ENCODE measurements around the gene PIK3CA.
"Not testable (repeated sequence)": the region's sequence is repeated elsewhere in the genome, so short reads cannot be mapped to it uniquely, and the experiment has no call there.

The PIK3CA gene

DNA sequence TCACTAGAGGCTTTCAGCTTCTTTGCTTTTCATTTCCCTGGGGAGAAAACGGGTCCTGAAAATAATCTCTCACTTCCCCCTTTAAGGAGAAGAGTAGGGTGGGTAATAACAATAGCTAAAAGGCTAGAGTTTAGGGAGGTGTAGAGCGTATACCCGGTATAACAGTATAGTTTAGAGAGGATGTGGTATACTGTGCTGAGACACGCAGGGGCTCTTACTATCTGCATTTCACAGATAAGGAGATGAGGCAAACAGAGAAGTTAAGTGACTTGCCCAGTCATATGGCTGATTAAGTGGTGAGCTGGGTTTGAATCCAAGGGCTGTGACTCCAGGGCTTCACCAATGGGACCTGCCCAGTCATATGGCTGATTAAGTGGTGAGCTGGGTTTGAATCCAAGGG is 117.7 kb downstream of the PIK3CA start:
- DNase-seq: no peak

DNA sequence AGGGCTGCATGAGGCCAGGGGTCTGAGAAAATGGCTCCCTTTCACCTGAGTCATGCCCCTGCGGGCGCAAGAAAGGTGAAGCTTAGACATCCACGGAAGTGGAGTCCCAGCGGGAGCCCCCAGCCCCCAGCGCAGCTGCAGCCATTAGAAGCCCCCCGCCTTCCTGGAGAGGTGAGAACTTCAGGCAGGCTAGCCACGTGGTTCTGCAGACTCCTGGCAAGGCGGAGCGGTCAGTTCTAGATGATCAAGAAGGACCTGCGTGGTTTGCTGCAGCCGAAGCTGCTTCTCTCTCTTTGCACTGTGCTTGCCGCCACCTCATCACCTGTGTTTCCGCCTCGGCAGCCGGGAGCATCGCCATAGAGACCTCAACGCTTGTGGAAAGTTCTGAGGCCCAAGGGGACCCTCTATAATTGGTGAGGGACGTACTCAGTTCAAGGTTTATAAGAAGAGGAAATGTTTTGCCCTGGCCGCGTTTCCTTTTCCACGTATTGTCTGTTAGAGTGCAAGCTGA is 118.6 kb downstream of the PIK3CA start:
- no peak for DNase-seq

DNA sequence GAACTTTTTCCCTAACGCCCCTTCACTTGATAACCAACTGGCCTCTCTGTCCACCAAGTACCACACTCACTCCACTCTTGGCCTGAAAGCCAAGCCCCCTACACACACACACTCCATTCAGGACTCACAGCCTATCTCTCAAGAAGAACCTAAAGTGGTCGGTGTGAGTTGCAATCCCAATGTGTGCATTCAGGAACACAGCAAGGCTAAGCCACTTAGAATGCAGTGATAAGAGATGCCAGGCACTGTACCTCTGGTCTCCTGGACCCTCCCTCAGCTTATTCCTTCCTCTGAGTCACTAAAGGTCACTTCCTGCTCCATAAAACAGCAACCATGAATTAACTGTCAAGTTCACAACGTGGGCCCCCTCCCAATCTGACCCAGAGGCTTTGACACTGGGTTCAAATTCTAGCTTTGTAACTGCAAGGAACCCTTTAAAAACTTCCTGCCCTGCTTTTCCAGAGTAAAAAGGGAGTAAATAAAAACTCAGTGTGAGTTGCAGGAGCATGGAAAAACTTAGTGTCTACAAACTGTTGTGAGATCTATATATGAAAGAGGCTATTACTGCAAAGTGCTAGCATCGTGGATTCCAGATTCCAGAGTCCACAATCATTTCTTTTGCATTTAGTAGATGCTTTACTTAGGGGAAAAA is 120.4 kb downstream of the PIK3CA start:
- DNase-seq: no peak

DNA sequence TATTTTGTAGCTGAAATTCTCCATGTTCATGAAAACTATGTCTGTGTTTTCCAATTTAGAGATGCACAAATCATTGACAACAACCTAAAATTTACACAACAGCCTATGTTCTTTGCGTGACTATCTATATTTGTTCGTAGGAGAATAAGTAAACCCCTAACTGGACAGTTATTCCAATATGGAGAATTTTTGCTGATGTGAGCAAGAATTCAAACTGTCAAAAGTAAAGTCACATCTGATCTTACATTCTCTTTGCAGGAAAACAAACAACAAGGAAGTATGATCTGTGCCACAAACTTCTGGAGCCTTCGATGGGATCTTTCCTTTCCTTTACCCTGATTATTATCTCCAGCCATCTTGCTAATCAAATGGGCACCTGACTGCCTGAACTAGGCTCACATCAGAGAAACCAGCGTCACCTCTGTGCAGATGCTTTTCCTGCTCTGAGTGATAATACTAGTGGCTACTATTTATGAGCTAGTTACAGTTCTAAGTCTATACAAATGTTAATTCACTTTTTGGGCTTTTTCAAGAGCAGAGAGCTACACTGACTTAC is 121.1 kb downstream of the PIK3CA start:
- no peak for DNase-seq

DNA sequence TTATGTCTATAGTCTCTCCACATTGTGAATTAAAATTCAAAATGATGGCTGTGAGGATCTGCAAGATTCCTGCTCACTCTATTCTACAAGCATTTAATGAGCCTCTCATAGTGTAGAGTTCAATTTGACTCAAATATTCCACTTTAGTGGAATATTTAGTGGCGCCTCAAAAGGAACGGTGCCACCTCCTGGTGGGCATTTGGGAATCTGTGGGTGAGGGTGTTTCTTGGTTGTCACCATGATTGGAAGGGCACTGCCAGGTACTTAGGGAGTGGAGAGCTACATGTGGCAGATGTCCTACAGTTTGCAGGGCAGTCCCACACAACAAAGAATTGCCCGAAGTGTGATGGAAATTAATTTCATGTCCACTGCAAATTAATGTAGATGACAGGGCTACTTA is 124.2 kb downstream of the PIK3CA start:
- DNase-seq: no peak

DNA sequence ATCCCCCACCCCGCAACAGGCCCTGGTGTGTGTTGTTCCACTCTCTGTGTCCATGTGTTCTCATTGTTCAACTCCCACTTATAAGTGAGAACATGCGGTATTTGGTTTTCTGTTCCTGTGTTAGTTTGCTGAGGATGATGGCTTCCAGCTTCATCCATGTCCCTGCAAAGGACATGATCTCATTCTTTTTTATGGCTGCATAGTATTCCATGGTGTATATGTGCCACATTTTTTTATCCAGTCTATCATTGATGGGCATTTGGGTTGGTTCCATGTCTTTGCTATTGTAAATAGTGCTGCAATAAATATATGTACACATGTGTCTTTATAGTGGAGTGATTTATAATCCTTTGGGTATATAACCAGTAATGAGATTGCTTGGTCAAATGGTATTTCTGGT is 126.3 kb downstream of the PIK3CA start:
- not testable (repeated sequence) for DNase-seq

DNA sequence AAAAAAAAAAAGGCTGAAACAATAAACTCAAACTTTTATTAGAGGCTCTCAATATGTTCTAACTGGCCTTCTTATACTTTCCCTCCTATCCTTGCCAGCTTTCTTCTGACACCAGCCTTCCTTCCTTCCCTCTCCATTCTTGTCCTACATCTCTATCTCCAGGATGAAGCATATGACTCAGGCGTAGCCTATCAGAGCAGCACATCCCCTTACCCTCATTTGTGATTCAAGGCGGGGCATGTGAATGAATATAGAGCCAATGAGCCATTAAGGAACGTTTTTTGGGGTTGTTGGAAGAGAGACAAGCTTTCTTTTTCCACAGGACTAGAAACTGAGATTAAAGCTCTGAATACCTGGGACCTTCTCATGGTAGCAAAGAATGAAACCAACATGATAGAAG is 127.8 kb downstream of the PIK3CA start:
- no peak for DNase-seq

DNA sequence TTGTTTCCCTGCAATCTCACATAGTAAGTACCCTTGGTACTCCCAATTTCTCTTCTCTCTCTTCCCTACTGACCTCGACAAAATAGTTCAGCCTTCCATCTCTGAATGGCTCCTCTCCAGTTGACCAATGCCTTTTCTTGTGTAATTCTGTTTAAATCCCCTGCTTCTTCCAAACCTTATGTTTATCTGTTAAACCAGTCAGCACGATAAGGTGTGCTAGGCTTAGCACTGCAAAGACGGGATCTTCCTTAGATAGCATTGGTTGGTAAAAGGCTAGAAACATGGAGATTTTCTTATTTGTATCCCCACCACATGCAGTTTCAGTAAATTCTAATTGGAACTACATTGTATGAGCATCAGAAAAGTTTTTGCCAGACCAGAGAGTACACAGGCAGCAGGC is 128.6 kb downstream of the PIK3CA start:
- DNase-seq: no peak

DNA sequence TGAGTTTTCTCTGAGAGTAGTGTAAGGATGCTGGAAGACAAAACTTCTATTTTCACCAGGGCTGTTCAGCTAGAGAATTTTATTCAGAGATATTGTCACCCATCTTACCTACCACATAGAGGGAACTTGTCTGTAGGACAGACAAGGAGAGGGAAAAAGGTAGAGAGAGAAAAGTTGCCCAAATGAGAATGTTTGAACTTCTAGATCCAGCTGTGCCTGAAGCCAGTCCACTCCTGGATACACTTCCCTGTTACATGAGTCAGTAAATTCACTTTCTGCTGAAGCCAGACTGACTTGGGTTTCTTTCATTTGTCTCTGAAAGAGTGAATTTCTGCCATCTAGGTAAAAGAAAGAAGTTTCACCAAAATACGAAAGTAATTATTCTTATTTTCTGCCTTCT is 130.0 kb downstream of the PIK3CA start:
- no peak for DNase-seq

DNA sequence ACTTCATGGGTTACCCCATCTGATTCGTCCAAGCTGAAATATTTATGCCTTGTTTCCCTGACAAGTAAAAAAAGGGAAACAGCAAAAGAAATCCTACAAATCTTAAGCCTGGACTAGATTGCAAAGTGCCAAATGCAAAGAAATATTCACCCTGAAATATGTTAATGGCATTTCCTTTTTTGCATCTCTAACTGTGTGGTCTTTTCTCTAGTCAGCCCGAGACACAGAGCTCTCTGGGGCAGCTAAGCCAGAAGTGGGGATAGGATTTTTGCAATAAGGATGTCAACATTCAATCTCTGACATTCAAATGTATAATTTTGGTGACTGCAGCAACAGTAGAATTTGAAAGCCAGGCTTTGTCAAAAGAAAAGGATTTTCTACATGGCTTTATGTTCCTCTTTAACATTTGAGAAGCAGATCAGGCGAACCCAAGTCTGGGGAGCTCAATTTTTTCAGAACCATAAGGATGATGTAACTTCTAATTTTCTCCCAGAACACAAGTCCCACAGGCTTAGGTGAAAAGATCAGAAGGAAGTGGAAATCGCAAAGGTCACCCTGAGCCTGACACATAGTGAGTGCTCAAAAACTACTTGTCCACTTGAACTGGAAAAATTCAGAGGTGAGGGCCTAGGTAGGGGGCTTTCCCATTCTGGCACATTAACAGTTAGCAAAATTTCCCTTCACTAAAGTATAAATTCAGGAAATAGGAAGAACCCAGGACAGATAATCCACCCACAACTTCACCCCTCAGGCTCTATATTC is 131.0 kb downstream of the PIK3CA start:
- DNase-seq: no peak

DNA sequence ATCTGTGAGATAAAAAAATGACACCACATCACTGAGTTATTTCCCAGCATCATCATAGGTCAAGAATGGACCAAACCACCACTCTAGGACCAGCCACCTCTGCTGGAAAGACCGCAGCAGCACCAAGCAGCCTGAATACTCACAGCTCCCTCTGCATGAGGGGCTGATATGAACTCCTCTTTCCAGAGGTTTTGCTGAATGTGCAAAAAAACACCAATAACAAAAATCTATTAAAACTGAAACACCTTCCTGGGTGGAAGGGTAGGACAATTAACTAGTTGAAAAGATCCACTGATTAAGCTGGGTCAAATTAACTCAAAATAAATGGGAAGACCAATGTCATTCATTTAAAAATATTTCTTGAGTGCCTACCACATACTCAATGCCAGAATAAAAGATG is 131.7 kb downstream of the PIK3CA start:
- DNase-seq: no peak

DNA sequence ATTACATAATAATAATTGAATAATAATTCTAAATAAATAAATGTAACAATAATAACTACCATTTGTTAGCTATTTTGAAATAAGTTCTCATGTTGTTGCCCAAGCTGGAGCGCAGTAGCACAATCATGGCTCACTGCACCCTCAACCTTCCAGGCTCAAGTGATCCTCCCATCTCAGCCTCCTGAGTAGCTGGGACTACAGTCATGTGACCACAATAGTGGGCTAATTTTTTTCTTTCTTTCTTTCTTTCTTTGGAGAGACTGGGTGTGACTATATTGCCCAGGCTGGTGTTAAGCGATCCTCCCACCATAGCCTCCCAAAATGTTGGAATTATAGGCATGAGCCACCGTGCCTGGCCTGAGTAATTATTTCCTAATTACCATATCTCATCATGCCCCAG is 133.7 kb downstream of the PIK3CA start:
- no peak for DNase-seq

DNA sequence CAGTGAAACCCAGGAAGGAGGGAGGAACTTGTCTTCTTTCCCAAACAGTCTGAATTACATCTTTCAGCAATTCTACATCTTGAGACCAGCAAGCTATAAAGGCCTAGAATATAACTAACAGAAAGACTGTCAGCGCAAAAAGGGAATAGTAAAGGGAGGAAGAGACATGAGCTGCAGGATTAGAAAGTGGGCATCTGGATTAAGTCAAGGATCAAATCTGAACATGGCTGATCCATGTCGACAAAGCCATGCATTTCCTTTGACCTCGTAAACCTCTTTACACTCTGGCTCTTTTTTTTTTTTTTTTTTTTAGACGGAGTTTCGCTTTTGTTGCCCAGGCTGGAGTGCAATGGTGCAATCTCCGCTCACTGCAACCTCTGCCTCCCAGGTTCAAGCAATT is 138.2 kb downstream of the PIK3CA start:
- no peak for DNase-seq

DNA sequence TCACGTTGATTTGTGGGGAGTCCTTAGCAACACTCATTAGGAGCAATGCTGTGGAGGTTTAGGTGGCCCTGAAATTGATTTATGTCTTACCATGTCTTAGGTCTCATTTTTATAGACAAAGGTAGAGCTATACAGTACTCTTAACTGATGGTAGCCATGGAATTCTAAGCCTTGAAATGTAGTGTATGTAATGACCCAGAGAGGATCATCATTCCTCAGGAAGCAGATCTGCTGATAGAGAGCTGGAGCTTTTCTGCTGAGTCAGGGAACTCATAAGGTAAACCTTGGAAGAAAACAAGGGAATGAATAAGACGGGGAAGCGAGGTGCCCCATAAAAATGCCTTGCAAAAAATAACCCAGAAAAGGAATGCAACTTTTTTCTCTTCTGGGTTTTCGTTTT is 140.7 kb downstream of the PIK3CA start:
- no peak for DNase-seq

DNA sequence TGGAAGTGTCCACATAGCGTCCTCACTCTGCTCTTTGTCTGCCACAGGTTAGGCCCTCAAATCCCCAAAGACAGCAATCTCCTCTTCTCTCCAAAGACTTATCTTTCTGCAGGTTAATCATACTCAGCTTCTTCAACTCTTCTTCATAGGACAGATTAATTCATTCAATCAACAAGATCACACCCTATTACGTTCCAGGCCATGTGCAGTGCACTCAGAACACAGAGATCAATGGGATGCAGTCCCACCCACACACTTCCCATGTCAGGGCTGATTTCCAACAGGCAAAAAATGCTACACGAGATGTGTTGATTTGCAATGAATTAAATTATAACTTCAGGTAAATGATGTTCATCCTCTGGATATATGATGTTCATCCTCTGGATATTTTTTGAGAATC is 141.1 kb downstream of the PIK3CA start:
- no peak for DNase-seq

Data from NK-92 treated with Interleukin-12 subunit alpha and Interleukin-12 subunit beta, amount 100 ng/mL, for 24 hours (cell line).